ENCODE data around the gene NIN. TPM values are rescaled to one million over a fixed set of nuclear protein-coding genes. Genes with fewer than 3 reads are reported as not detected.
A peak's percentile ranks its signal among the peaks of the same experiment; 100 is the strongest.

Gene NIN
- total RNA-seq, 2 donors from 2014 or later = 31.0 to 37.4 TPM

GRCh38 chr14:50762001-50762930 is 68.7 kb downstream of the NIN start:
- Histone ChIP-seq H3K4me3 (no peak overlapping the region), H3K36me3 (no peaks in the 10 kb centered on the region), H3K27me3 (replicated peaks; ENCODE audit: insufficient read depth) (no peaks in the 10 kb centered on the region), H3K4me1 (ENCODE audit: control insufficient read depth in 1 of 2, low read depth in 2 of 2) (peaks cover 18 to 60% of the 10 kb centered on the region in 2 donors), H3K27ac (no peak overlapping the region), H3K9me3 (no peaks in the 10 kb centered on the region)
- no peak for TF ChIP-seq CTCF (IDR thresholded peaks at IDR 0.05)
- ATAC-seq (ENCODE audit: insufficient number of reproducible peaks, low FRiP score, low read depth) = no peak
- DNase-seq (ENCODE audit: low spot score) = no peak

- no peak for TF ChIP-seq CTCF (IDR thresholded peaks at IDR 0.05)
These were observed 71.0 kb downstream of the NIN start for GRCh38 chr14:50759800-50760543.

GRCh38 chr14:50758945-50759344 is 72.0 kb downstream of the NIN start:
- H3K36me3 ChIP-seq = no peaks in the 10 kb centered on the region
- TF ChIP-seq CTCF (IDR thresholded peaks at IDR 0.05) = no peak
- peak overlapping the region; percentile 35 for H3K4me3 ChIP-seq
- H3K27me3 ChIP-seq (replicated peaks; ENCODE audit: insufficient read depth) = no peaks in the 10 kb centered on the region
- H3K9me3 ChIP-seq = no peaks in the 10 kb centered on the region
- peak overlapping the region; percentile 58 to 78 for H3K27ac ChIP-seq
- peaks cover 10 to 48% of the 10 kb centered on the region in 2 donors for H3K4me1 ChIP-seq (ENCODE audit: control insufficient read depth in 1 of 2, low read depth in 2 of 2)
- no peak for DNase-seq (ENCODE audit: low spot score)
- ATAC-seq (ENCODE audit: insufficient number of reproducible peaks, low FRiP score, low read depth) = peak; percentile 77

More at GRCh38 chr14:50759800-50760543, 71.0 kb downstream of the NIN start:
- Histone ChIP-seq H3K27me3 (replicated peaks; ENCODE audit: insufficient read depth) (no peaks in the 10 kb centered on the region), H3K36me3 (no peaks in the 10 kb centered on the region), H3K4me3 (no peak overlapping the region), H3K4me1 (ENCODE audit: control insufficient read depth in 1 of 2, low read depth in 2 of 2) (peaks cover 10 to 48% of the 10 kb centered on the region in 2 donors), H3K9me3 (no peaks in the 10 kb centered on the region), H3K27ac (peak overlapping the region; percentile 52 to 58)
- DNase-seq (ENCODE audit: low spot score) (no peak), ATAC-seq (ENCODE audit: insufficient number of reproducible peaks, low FRiP score, low read depth) (no peak)

- Histone ChIP-seq H3K27me3 (replicated peaks; ENCODE audit: insufficient read depth) (no peaks in the 10 kb centered on the region), H3K27ac (peak overlapping the region; percentile 58 to 78), H3K4me3 (peak overlapping the region; percentile 35), H3K4me1 (ENCODE audit: control insufficient read depth in 1 of 2, low read depth in 2 of 2) (peaks cover 10 to 43% of the 10 kb centered on the region in 2 donors), H3K9me3 (no peaks in the 10 kb centered on the region), H3K36me3 (no peaks in the 10 kb centered on the region)
- TF ChIP-seq CTCF (IDR thresholded peaks at IDR 0.05) = peak; percentile 16
- DNase-seq (ENCODE audit: low spot score) = no peak
- ATAC-seq (ENCODE audit: insufficient number of reproducible peaks, low FRiP score, low read depth) = no peak
These were observed 72.7 kb downstream of the NIN start for GRCh38 chr14:50758305-50758704.

GRCh38 chr14:50757702-50758101 is 73.3 kb downstream of the NIN start:
- ATAC-seq (ENCODE audit: insufficient number of reproducible peaks, low FRiP score, low read depth) = no peak
- no peaks in the 10 kb centered on the region for H3K27me3 ChIP-seq (replicated peaks; ENCODE audit: insufficient read depth)
- no peak for TF ChIP-seq CTCF (IDR thresholded peaks at IDR 0.05)
- peaks cover 8 to 37% of the 10 kb centered on the region in 2 donors for H3K4me1 ChIP-seq (ENCODE audit: control insufficient read depth in 1 of 2, low read depth in 2 of 2)
- peaks cover 3% of the 10 kb centered on the region for H3K36me3 ChIP-seq
- peak overlapping the region; percentile 58 to 78 for H3K27ac ChIP-seq
- H3K4me3 ChIP-seq = peak overlapping the region; percentile 35
- no peaks in the 10 kb centered on the region for H3K9me3 ChIP-seq
- no peak for DNase-seq (ENCODE audit: low spot score)
